HEK293 (cell line): Measurements from ENCODE around the gene WAC.
"Not testable (repeated sequence)": the region's sequence is repeated elsewhere in the genome, so short reads cannot be mapped to it uniquely, and the experiment has no call there.

Experiments
- ELK4 ChIP-seq: IDR thresholded peaks from 2 replicates; pipeline ENCODE4 v1.6.1; 2011; ENCODE audit warnings: mild to moderate bottlenecking, low read depth, low read length, borderline replicate concordance
- SALL2 ChIP-seq: fragments of 450-650 bp; formaldehyde crosslinking; IDR thresholded peaks from 2 replicates; pipeline ENCODE4 v1.5.0; 2017; ENCODE audit warnings: missing biosample characterization, mild to moderate bottlenecking, missing genetic modification characterization, borderline replicate concordance
- TSHZ1 ChIP-seq: fragments of 450-650 bp; formaldehyde crosslinking; IDR thresholded peaks from 2 replicates; pipeline ENCODE4 v1.5.1; 2016; ENCODE audit warnings: missing biosample characterization, missing genetic modification characterization, borderline replicate concordance
- YY1 ChIP-seq: fragments of 450-650 bp; formaldehyde crosslinking; IDR thresholded peaks from 2 replicates; pipeline ENCODE4 v1.5.1; 2018; ENCODE audit warnings: missing biosample characterization, missing genetic modification characterization
- ZBTB7A ChIP-seq: fragments of 450-650 bp; formaldehyde crosslinking; IDR thresholded peaks from 2 replicates; pipeline ENCODE4 v1.5.1; 2016; ENCODE audit warnings: low read depth, missing biosample characterization, missing genetic modification characterization
- ZNF362 ChIP-seq: fragments of 450-650 bp; formaldehyde crosslinking; IDR thresholded peaks from 2 replicates; pipeline ENCODE4 v1.5.1; 2016; ENCODE audit warnings: missing biosample characterization, missing genetic modification characterization
- ZNF549 ChIP-seq: fragments of 450-650 bp; IDR thresholded peaks from 2 replicates; pipeline ENCODE4 v1.5.1; 2018; ENCODE audit warnings: missing biosample characterization, missing genetic modification characterization, mild to moderate bottlenecking, inconsistent platforms, moderate library complexity
- ZNF555 ChIP-seq: fragments of 450-650 bp; formaldehyde crosslinking; conservative IDR thresholded peaks from 2 replicates; pipeline ENCODE4 v1.5.1; 2017; ENCODE audit warnings: missing biosample characterization, mild to moderate bottlenecking, missing genetic modification characterization, inconsistent platforms
- ZNF561 ChIP-seq: fragments of 450-650 bp; IDR thresholded peaks from 2 replicates; pipeline ENCODE4 v1.5.1; 2018; ENCODE audit warnings: missing biosample characterization, missing genetic modification characterization, borderline replicate concordance
- ZNF76 ChIP-seq: fragments of 450-650 bp; formaldehyde crosslinking; IDR thresholded peaks from 2 replicates; pipeline ENCODE4; 2016; ENCODE audit warnings: low read depth, missing biosample characterization, missing genetic modification characterization, borderline replicate concordance
- ZNF791 ChIP-seq: fragments of 450-650 bp; formaldehyde crosslinking; IDR thresholded peaks from 2 replicates; pipeline ENCODE4 v1.5.1; 2016; ENCODE audit warnings: missing biosample characterization, missing genetic modification characterization
- TF ChIP-seq, protein P1 (sequence below): fragments of 450-650 bp; formaldehyde crosslinking; IDR thresholded peaks from 2 replicates; pipeline ENCODE4 v1.5.1; 2016; ENCODE audit warnings: missing biosample characterization, missing genetic modification characterization

GRCh38 chr10:28520828-28521227 is 12.1 kb upstream of the WAC start:
- not testable (repeated sequence) for TF ChIP-seq ZNF362 (tag by site-specific recombination); ZNF76; ZBTB7A (tag by site-specific recombination); ZNF549; ELK4; SALL2 (tag by site-specific recombination); ZNF561; TSHZ1 (tag by site-specific recombination); ZNF791 (tag by site-specific recombination); YY1; ZNF555 (tag by site-specific recombination)
- TF ChIP-seq, protein P1, sequence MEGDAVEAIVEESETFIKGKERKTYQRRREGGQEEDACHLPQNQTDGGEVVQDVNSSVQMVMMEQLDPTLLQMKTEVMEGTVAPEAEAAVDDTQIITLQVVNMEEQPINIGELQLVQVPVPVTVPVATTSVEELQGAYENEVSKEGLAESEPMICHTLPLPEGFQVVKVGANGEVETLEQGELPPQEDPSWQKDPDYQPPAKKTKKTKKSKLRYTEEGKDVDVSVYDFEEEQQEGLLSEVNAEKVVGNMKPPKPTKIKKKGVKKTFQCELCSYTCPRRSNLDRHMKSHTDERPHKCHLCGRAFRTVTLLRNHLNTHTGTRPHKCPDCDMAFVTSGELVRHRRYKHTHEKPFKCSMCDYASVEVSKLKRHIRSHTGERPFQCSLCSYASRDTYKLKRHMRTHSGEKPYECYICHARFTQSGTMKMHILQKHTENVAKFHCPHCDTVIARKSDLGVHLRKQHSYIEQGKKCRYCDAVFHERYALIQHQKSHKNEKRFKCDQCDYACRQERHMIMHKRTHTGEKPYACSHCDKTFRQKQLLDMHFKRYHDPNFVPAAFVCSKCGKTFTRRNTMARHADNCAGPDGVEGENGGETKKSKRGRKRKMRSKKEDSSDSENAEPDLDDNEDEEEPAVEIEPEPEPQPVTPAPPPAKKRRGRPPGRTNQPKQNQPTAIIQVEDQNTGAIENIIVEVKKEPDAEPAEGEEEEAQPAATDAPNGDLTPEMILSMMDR (tag by site-specific recombination), result not testable (repeated sequence)
